ENCODE measurements around the gene TNS3. TPM values are rescaled to one million over a fixed set of nuclear protein-coding genes. Genes with fewer than 3 reads are reported as not detected.
A peak's percentile ranks its signal among the peaks of the same experiment; 100 is the strongest.

Gene TNS3
- total RNA-seq, 1 donor from 2014 or later: 92.9 TPM

DNA sequence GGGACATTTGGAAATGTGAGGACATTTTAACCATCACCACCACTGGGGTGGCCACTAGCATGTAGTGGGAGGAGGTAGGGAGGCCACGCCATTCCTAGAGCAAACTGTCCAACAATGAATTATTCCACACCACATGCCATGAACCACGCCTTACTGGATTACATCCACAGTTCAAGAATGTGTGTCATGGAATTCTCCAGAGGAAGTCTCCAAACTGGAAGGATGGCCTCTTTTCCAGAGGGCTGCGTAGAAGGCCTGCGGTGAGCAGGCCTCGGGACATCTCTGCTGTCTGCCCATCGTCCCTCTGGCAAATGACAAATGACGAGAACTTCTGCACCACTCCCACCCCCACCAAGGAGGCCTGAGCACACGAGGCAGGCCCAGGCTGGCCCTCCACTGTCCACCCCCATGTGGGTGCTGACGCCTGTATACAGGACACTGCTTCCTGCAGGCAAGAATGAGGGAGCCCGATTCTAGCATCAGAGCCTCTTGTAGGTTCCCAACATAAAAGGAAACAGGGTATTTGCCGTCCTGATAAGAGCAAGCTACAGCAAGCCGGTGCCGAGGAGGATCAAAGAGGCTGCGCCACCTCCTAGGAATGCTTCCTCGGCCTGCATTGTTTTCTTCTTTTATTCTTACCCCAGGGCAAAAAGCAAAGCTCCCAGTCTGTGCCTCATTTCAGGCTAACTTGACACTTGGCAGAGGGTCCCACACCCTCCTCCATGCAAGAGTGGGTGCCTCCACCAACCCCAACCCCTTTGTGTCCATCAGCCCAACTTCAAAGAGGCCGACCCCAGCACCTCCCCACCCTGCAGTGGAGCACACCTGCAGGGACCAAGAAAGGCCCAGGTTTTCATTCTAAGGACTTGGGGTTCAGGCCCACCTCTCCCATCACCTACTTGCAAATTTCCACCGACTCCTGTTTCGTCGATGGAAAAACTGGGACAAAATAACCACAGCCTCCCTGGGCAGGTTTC lies 23.9 kb downstream of the TNS3 start:
- Mint-ChIP-seq H3K4me3 (ENCODE audit: unreplicated experiment) (peak overlapping the region; percentile 42), H3K4me1 (ENCODE audit: low read depth, unreplicated experiment) (peaks cover 32% of the 10 kb centered on the region), H3K36me3 (ENCODE audit: low read depth, unreplicated experiment) (peaks cover 17% of the 10 kb centered on the region), H3K27ac (ENCODE audit: unreplicated experiment) (peak overlapping the region; percentile 89), H3K27me3 (ENCODE audit: low read depth, unreplicated experiment) (no peaks in the 10 kb centered on the region), H3K9me3 (ENCODE audit: unreplicated experiment) (no peaks in the 10 kb centered on the region)
- Histone ChIP-seq H3K9me3 (ENCODE audit: insufficient read depth, low read depth, low read length) (no peaks in the 10 kb centered on the region), H3K9ac (ENCODE audit: low read length) (peak overlapping the region; percentile 49), H2AFZ (ENCODE audit: low read depth, low read length) (peak overlapping the region; percentile 7), H3K4me2 (ENCODE audit: low read length) (peak overlapping the region; percentile 54), H3K4me1 (ENCODE audit: insufficient read depth, low read length) (peaks cover 26% of the 10 kb centered on the region), H4K20me1 (ENCODE audit: insufficient read depth, low read length) (peaks cover 10% of the 10 kb centered on the region), H3K27me3 (ENCODE audit: insufficient read depth, low read length) (no peaks in the 10 kb centered on the region), H3K4me3 (ENCODE audit: insufficient read depth, low read depth, low read length) (no peak overlapping the region), H3K79me2 (ENCODE audit: insufficient read depth, low read length) (peaks cover 70% of the 10 kb centered on the region), H3K36me3 (ENCODE audit: insufficient read depth, low read length) (no peaks in the 10 kb centered on the region), H3K27ac (ENCODE audit: low read depth, low read length) (peak overlapping the region; percentile 49)
- TF ChIP-seq, protein P1, sequence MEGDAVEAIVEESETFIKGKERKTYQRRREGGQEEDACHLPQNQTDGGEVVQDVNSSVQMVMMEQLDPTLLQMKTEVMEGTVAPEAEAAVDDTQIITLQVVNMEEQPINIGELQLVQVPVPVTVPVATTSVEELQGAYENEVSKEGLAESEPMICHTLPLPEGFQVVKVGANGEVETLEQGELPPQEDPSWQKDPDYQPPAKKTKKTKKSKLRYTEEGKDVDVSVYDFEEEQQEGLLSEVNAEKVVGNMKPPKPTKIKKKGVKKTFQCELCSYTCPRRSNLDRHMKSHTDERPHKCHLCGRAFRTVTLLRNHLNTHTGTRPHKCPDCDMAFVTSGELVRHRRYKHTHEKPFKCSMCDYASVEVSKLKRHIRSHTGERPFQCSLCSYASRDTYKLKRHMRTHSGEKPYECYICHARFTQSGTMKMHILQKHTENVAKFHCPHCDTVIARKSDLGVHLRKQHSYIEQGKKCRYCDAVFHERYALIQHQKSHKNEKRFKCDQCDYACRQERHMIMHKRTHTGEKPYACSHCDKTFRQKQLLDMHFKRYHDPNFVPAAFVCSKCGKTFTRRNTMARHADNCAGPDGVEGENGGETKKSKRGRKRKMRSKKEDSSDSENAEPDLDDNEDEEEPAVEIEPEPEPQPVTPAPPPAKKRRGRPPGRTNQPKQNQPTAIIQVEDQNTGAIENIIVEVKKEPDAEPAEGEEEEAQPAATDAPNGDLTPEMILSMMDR (IDR thresholded peaks at IDR 0.05; ENCODE audit: insufficient read depth, low read depth, low read length): no peak
- TF ChIP-seq EZH2 (IDR thresholded peaks at IDR 0.05; ENCODE audit: insufficient read depth, low read length): no peak
- FAIRE-seq (peak; percentile 56), DNase-seq (ENCODE audit: low read depth) (peak; percentile 90)

DNA sequence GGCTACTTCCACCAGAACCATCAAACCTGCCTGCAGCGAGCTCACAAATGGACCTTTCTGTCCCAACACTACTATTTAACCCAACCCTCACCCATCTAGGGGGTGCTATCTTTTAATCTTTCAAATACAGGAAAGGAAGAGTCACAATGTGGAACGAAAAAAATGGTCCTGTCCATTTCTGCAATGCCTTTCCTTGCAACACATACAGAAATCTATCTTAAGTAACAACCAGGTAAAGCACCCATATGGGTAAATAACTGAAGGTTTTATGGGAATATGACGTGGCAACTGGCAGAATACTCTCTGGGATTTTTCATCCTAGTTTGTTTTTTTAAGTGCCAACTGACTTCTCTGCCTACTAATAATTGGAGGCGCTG lies 24.6 kb downstream of the TNS3 start:
- peaks cover 6% of the 10 kb centered on the region for H4K20me1 ChIP-seq (ENCODE audit: insufficient read depth, low read length)
- FAIRE-seq: no peak
- peaks cover 17% of the 10 kb centered on the region for H3K36me3 Mint-ChIP-seq (ENCODE audit: low read depth, unreplicated experiment)
- H3K27ac Mint-ChIP-seq (ENCODE audit: unreplicated experiment): peak overlapping the region; percentile 89
- H3K4me1 ChIP-seq (ENCODE audit: insufficient read depth, low read length): peaks cover 32% of the 10 kb centered on the region
- H3K4me1 Mint-ChIP-seq (ENCODE audit: low read depth, unreplicated experiment): peaks cover 38% of the 10 kb centered on the region
- H3K4me2 ChIP-seq (ENCODE audit: low read length): peak overlapping the region; percentile 54
- no peak overlapping the region for H3K9ac ChIP-seq (ENCODE audit: low read length)
- peaks cover 64% of the 10 kb centered on the region for H3K79me2 ChIP-seq (ENCODE audit: insufficient read depth, low read length)
- no peak overlapping the region for H2AFZ ChIP-seq (ENCODE audit: low read depth, low read length)
- no peaks in the 10 kb centered on the region for H3K36me3 ChIP-seq (ENCODE audit: insufficient read depth, low read length)
- DNase-seq (ENCODE audit: low read depth): no peak
- no peaks in the 10 kb centered on the region for H3K27me3 ChIP-seq (ENCODE audit: insufficient read depth, low read length)
- H3K4me3 ChIP-seq (ENCODE audit: insufficient read depth, low read depth, low read length): no peak overlapping the region
- no peaks in the 10 kb centered on the region for H3K27me3 Mint-ChIP-seq (ENCODE audit: low read depth, unreplicated experiment)
- H3K27ac ChIP-seq (ENCODE audit: low read depth, low read length): peak overlapping the region; percentile 49
- H3K9me3 Mint-ChIP-seq (ENCODE audit: unreplicated experiment): no peaks in the 10 kb centered on the region
- no peaks in the 10 kb centered on the region for H3K9me3 ChIP-seq (ENCODE audit: insufficient read depth, low read depth, low read length)
- TF ChIP-seq EZH2 (IDR thresholded peaks at IDR 0.05; ENCODE audit: insufficient read depth, low read length): no peak
- TF ChIP-seq, protein P1 (IDR thresholded peaks at IDR 0.05; ENCODE audit: insufficient read depth, low read depth, low read length): no peak
- H3K4me3 Mint-ChIP-seq (ENCODE audit: unreplicated experiment): peak overlapping the region; percentile 42
